A673 (cell line): ENCODE measurements around the gene DNAH2. TPM values are rescaled to one million over a fixed set of nuclear protein-coding genes. Genes with fewer than 3 reads are reported as not detected.

Experiments used
- BruUV-seq: library from RNA; stranded (reverse); fragments of 400-500 nt; replicated peaks from 2 replicates; lab custom pipeline; 2021; lab: Mats Ljungman, UMichigan
- CTCF ChIA-PET: fragments of 300-600 bp; sonication (Branson Sonifier 250); formaldehyde crosslinking; loops from one replicate; lab custom pipeline; 2022; ENCODE audit warnings: antibody characterized with exemption; lab: Charles Lee
- POLR2A ChIA-PET: fragments of 300-600 bp; sonication (Branson Sonifier 250); formaldehyde crosslinking; loops from one replicate; lab custom pipeline; 2022; ENCODE audit warnings: antibody characterized with exemption; ENCODE audit not compliant: low non-redundant PET; lab: Charles Lee
- DNase-seq: peaks from one replicate; pipeline ENCODE4 v3.0.0-alpha.2; 2015; ENCODE audit warnings: low spot score
- H3K27ac ChIP-seq: fragments of 200-600 bp; sonication (generic); 2 replicates; pipeline ENCODE4 v1.5.1; 2016; ENCODE audit warnings: mixed run types, low read depth, mild to moderate bottlenecking, mixed read lengths, antibody characterized with exemption, low read length; ENCODE audit not compliant: poor library complexity, severe bottlenecking
- H3K27me3 ChIP-seq: fragments of 200-600 bp; sonication (generic); replicated peaks from 2 replicates; pipeline ENCODE4 v1.6.1; 2017; ENCODE audit warnings: mixed run types, low read depth, mild to moderate bottlenecking, mixed read lengths, antibody characterized with exemption, low read length; ENCODE audit not compliant: insufficient read depth, poor library complexity
- H3K36me3 ChIP-seq: fragments of 200-600 bp; sonication (generic); 2 replicates; pipeline ENCODE4 v1.6.1; 2016; ENCODE audit warnings: mixed run types, mild to moderate bottlenecking, mixed read lengths, antibody characterized with exemption, low read length; ENCODE audit not compliant: insufficient read depth, poor library complexity, severe bottlenecking
- H3K4me1 ChIP-seq: fragments of 200-600 bp; sonication (generic); 2 replicates; pipeline ENCODE4 v1.6.1; 2017; ENCODE audit warnings: mixed run types, mild to moderate bottlenecking, mixed read lengths, antibody characterized with exemption, low read length; ENCODE audit not compliant: insufficient read depth, poor library complexity, severe bottlenecking
- H3K4me3 ChIP-seq: fragments of 200-600 bp; sonication (generic); 2 replicates; pipeline ENCODE4 v1.5.1; 2016; ENCODE audit warnings: low read depth, mixed run types, mild to moderate bottlenecking, mixed read lengths, low read length; ENCODE audit not compliant: poor library complexity, severe bottlenecking
- H3K9me3 ChIP-seq: fragments of 200-600 bp; sonication (generic); 2 replicates; pipeline ENCODE4 v1.6.1; 2016; ENCODE audit warnings: mixed run types, low read depth, mild to moderate bottlenecking, mixed read lengths, antibody characterized with exemption, low read length; ENCODE audit not compliant: poor library complexity, severe bottlenecking
- CTCF ChIP-seq: fragments of 300-800, 200-600 bp; sonication (generic); conservative IDR thresholded peaks from 2 replicates; pipeline ENCODE4 v1.5.1; 2017; ENCODE audit warnings: low read depth, mild to moderate bottlenecking, antibody characterized with exemption, low read length, moderate library complexity, mixed read lengths
- EZH2 ChIP-seq: fragments of 200-600 bp; sonication (generic); IDR thresholded peaks from 2 replicates; pipeline ENCODE4 v1.6.1; 2017; ENCODE audit warnings: borderline replicate concordance, low read depth, mild to moderate bottlenecking, mixed read lengths, antibody characterized with exemption, low read length; ENCODE audit not compliant: poor library complexity, severe bottlenecking
- intact Hi-C: fragments of 100-400 bp; cut with micrococcal nuclease; formaldehyde crosslinking; loops from one replicate; pipeline ENCODE4 v1.10.0; 2022; ENCODE audit not compliant: unreplicated experiment
- total RNA-seq: library from RNA; stranded (reverse); gene quantifications from 2 replicates; pipeline ENCODE4 v1.2.3, GENCODE V29; 2021

Gene DNAH2
- total RNA-seq, 1 experiment from 2014 or later: 0.15 TPM

DNA sequence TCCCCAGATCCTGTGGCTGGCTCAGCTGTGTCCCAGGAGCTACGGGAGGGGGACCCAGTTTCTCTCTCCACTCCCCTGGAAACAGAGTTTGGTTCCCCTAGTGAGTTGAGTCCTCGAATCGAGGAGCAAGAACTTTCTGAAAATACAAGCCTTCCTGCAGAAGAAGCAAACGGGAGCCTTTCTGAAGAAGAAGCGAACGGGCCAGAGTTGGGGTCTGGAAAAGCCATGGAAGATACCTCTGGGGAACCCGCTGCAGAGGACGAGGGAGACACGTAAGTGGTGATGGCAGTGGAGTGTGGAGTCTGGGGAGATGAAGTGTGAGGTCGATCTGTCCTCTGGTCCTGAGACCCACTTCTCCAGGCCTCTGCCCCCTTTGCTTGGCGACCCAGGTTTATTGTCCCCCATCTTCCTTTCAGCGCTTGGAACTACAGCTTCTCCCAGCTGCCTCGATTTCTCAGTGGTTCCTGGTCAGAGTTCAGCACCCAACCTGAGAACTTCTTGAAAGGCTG lies 28.7 kb upstream of the DNAH2 start:
- intact Hi-C loops: loop anchor here (5.0 to 10.0 kb wide), 4 partner anchors 62 to 644 kb away; partner anchors contain the start of genes FGF11, MPDU1, SAT2 and SLC16A11
- no TSS peak for BruUV-seq

DNA sequence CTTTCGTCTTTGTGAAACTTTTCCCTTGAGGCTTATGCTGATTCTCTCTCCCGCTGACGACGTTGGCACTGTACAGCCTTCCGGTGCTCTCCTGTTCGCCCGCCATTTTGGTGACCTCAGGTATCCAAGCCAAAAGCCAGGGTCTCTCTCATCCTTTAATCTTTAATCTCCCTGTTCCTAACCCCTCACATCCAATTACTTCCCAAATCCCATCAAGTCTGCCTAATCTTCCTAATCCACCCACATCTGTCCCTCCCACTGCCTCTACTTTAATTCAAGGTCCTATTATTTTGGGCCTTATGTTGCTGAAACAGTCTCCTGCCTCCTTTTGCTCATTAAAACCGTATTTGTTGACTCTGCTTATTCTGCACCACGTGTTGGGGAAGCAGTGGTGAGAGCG lies 22.0 kb upstream of the DNAH2 start:
- BruUV-seq: no TSS peak
- H3K4me1 ChIP-seq: no peaks in the 10 kb centered on the region
- POLR2A ChIA-PET: no interaction called here
- CTCF ChIA-PET: no interaction called here
- intact Hi-C loops: no loop called here
- DNase-seq: no peak
- H3K36me3 ChIP-seq: peaks cover 11% of the 10 kb centered on the region
- H3K27me3 ChIP-seq: no peaks in the 10 kb centered on the region
- no peak overlapping the region for H3K27ac ChIP-seq
- H3K4me3 ChIP-seq: no peak overlapping the region
- no peaks in the 10 kb centered on the region for H3K9me3 ChIP-seq
- no peak for TF ChIP-seq EZH2
- TF ChIP-seq CTCF: no peak

More for the DNA sequence above, 28.7 kb upstream of the DNAH2 start:
- DNase-seq: no peak
- Histone ChIP-seq H3K4me3 (peak overlapping the region; percentile 91), H3K9me3 (no peaks in the 10 kb centered on the region), H3K27ac (peak overlapping the region; percentile 80), H3K4me1 (peaks cover 20% of the 10 kb centered on the region), H3K36me3 (peaks cover 3% of the 10 kb centered on the region), H3K27me3 (no peaks in the 10 kb centered on the region)
- TF ChIP-seq CTCF (no peak), EZH2 (no peak)
- ChIA-PET CTCF (interaction anchor here (0.6 to 2.1 kb wide), 3 partner anchors 17 to 128 kb away, joined by 3 to 8 read pairs (median 5); partner anchors contain the start of genes MPDU1 and SENP3), POLR2A (interaction anchor here (0.5 to 0.7 kb wide), 2 partner anchors 75 to 175 kb away, joined by 3 to 14 read pairs; no protein-coding TSS in a partner anchor)

- DNase-seq: no peak
- Histone ChIP-seq H3K4me3 (no peak overlapping the region), H3K27me3 (no peaks in the 10 kb centered on the region), H3K36me3 (peaks cover 17% of the 10 kb centered on the region), H3K27ac (no peak overlapping the region), H3K4me1 (no peaks in the 10 kb centered on the region), H3K9me3 (no peaks in the 10 kb centered on the region)
- no peak for TF ChIP-seq CTCF
- no peak for TF ChIP-seq EZH2
- BruUV-seq: no TSS peak
- ChIA-PET POLR2A (no interaction called here), CTCF (interaction anchor here (1.0 kb wide), 1 partner anchor 15 kb away, joined by 4 read pairs; no protein-coding TSS in a partner anchor)
- intact Hi-C loops: no loop called here
These were observed 19.5 kb upstream of the DNAH2 start for GRCh38 chr17:7697828-7698588.
